Ovary (tissue), 3 donors: ENCODE data around the gene KRT73.

Source experiments
- CTCF ChIP-seq, 3 donors: fragments of 450-650 bp in 2 of 3; fragments of 200-600 bp in 1 of 3; IDR thresholded peaks; one replicate each; pipeline versions ENCODE4 v1.5.1 to v1.8.0; 2016 to 2022; ENCODE audit warnings: antibody characterized with exemption in 3 of 3, mild to moderate bottlenecking in 1 of 3
- EP300 ChIP-seq: sonication (generic); formaldehyde crosslinking; IDR thresholded peaks from one replicate; pipeline ENCODE4 v1.6.1; 2017; ENCODE audit warnings: antibody characterized with exemption
- POLR2A ChIP-seq: fragments of 450-650 bp; IDR thresholded peaks from one replicate; pipeline ENCODE4 v1.6.1; 2017; ENCODE audit warnings: antibody characterized with exemption, mild to moderate bottlenecking, moderate library complexity
- donor health status: DM: no; HTN: no; CAD: no.

GRCh38 chr12:52585946-52586345, 32.4 kb downstream of the KRT73 start:
- no peak for TF ChIP-seq EP300
- no peak for TF ChIP-seq CTCF (IDR thresholded peaks at IDR 0.05)
- TF ChIP-seq POLR2A: no peak
